HT1080 (cell line): Measurements from ENCODE around the gene VWA7. TPM values are rescaled to one million over a fixed set of nuclear protein-coding genes. Genes with fewer than 3 reads are reported as not detected.
A peak's percentile ranks its signal among the peaks of the same experiment; 100 is the strongest.
"Not testable (repeated sequence)": the region's sequence is repeated elsewhere in the genome, so short reads cannot be mapped to it uniquely, and the experiment has no call there.

Experiments used
- DNase-seq: peaks from one replicate; pipeline ENCODE4 v3.0.0-alpha.2; 2015; ENCODE audit warnings: low read depth
- total RNA-seq: library from RNA; depleted of rRNA; stranded (reverse); fragments of >200 nt; shearing (Covaris generic); gene quantifications from 2 replicates; pipeline ENCODE4 v1.2.3, GENCODE V29; 2014

Gene VWA7
- total RNA-seq, 1 experiment from 2014 or later, result 0.79 TPM

DNA sequence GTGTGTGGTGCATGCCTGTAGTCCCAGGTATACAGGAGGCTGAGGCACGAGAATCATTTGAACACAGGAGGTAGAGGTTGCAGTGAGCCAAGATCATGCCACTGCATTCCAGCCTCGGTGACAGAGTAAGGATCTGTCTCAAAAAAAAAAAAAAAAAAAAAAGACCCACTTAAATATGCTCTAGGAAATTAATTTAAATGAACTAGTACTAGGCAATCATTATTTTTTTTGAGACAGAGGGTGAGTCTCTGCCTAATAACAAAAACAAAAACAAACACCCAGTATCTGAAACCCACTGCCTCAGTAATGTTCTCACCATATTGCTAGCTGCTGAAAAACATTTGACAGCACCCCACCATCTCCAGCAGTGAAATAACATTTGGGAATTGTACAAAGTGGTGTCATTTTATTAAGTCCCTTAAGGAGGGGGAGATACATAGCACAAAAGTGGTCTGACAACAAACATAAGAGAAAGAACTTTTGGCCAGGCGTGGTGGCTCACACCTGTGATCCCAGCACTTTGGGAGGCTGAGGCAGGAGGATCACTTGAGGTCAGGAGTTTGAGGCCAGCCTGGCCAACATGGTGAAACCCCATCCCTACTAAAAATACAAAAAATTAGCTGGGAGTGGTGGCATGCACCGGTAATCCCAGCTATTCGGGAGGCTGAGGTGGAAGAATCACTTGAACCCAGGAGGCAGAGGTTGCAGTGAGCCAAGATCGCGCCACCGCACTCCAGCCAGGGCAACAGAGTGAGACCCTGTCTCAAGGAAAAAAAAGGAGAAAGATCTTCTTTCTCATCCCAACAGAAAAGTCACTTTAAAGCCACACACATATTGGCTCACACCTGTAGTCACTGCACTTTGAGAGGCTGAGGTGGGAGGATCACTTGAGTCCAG, 24.2 kb upstream of the VWA7 start:
- DNase-seq, result not testable (repeated sequence)

DNA sequence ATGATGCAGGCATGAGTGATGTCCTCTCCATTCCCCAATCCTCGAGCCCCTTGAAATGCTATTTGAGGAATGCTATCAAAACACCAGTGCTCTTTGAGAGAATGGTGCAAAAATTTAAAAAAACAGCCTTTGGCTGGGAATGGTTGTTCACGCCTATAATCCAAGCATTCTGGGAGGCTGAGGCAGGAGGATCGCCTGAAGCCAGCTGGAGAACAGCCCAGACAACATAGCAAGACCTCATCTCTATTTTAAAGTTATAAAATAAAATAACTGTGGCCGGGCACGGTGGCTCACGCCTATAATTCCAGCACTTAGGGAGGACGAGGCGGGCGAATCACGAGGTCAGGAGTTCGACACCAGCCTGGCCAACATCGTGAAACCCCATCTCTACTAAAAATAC, 22.7 kb upstream of the VWA7 start:
- DNase-seq, result no peak

DNA sequence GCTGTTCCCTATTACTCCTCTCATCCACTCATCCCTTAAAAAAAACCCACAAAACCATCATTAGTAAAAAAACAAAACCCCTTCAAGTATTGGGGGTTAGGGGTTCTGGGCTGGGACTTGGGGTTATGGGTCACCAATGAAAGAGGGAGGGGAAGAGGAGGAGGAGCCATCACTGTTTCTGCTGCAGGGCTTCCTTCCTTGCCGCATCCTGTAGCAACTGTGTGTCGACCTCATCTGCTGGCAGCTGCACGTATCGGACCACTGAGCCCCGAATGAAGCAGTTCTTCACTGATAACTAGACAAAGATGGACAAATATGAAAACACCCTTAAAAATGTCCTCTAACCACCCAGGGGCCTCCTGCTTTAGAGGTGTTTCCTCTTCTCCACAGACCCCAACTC, 20.5 kb upstream of the VWA7 start:
- no peak for DNase-seq

DNA sequence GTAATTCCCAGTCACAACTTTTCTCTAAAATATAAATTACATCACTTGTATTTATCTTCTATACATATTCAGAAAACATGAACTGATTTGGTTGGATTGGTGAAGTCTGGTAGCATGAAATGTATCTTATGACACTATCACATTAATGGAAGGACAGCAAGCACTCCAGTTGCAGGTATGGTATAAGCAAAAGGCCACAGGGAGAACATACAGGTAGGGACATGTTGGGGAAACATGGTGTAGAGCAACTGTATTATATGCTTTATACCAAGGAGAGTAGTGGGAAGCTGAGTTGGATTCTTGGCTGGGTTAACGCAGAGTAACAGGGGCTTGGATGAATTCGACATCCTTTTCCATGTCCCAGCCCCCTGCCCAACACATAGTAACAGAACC, 19.9 kb upstream of the VWA7 start:
- DNase-seq, result no peak

DNA sequence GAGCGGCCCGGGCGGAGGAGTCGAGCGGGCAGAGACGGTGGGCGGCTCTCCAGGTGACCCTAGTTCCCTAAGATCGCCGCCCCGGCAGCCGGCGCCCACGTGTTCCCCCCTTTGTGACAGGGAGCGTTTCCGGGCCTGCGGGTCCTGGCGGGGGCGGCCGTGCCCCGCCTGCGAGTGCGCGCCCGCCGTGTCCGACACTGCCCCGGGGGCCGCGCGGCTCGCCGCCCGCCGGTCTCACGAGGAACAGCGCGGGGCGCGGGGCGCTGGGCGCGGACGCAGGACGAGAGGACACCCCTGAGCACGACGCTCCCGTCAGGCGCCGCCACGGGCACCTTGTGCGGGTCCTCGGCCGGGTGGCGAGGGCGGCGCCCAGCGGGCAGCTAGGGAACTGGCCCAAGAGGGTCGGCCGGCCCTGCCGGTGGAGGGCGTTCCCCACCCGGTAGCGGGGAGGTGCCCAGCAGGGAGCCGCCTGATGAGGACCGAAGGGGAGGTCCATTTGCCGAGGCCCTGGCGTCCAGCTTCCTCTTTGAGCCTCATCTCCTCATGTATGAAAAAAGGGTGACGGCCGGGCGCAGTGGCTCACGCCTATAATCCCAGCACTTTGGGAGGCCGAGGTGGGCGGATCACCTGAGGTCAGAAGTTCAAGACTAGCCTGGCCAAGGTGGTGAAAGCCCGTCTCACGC, 18.6 kb upstream of the VWA7 start, which contains the start of gene VARS1:
VARS1 (minus strand) TSS at position 137 of the 683 bp plus-strand sequence. CDS start 535 bp downstream, outside the sequence.
- DNase-seq, result peak; percentile 87

DNA sequence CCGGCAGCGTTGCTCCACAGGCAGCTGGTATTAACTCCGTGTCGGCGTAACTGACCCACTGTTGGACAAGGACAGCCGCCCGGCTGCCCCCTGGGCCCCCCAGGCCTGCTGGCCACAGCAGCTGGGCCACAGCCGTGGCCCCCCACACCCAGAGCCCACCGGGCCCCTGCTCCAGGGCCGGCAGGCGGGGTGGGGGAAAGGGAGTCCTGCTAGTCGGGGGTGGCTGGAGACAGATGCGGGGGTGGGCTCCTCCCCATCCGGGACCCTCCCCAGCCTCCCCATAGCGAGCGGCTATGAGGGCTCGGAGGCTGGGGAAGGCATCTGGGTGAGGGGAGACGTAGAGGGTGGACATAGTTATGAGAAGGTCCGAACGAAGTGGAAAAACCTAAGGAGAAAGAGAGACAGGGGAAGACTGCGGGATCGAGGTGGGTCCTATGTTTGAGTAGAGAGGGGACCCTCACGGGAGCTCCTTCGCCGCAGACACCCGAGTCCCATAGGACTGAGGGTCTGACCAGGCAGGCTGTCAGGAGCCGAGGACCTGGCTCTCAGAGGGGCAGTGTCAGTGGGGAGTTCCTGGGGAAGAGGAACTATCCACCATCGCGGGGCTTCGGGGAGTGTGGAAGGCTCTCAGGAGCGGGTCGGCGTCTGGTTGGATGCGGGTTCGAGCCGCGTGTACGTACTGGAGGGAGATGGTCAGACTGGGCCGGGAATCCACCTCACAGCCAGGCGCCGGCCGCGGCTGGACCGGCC, 17.9 kb upstream of the VWA7 start:
- DNase-seq, result peak; percentile 60

DNA sequence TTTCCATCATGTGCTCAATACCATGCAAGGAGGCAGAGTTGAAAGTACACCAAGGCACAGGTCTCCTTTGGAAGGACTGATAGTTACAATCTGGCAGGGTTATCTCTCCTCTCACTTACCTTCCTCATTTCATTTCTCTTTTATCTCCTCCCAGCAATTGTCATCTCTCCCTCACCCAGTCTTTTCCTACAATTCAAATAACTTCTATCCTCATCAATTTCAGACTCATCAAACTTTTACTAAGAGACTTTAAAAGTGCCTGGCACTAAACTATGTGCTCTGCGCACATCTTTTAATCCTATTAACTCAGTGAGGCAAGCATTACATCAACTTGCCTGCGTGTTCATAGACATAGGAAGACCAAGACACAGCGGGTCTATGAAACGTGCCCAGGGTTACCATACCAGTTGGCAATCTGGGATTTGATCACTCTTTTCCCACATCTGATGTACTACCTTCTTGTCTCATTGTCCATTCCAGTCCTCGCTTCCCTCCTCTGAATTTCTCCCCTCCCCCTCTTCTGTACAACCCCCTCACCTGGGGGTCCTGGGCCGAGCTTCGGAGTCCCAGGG, 17.3 kb upstream of the VWA7 start:
- DNase-seq, result no peak

DNA sequence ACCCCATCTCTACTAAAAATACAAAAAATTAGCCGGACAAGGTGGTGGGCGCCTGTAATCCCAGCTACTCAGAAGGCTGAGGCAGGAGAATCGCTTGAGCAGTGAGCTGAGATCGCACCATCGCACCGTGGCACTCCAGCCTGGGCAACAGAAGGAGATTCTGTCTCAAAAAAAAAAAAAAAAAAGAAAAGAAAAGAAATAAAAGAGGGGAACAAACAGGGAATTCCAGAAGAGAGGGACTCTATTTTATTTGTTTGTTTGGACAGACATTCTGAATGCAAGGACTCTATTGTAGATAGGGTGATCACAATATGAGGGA, 16.8 kb upstream of the VWA7 start:
- not testable (repeated sequence) for DNase-seq

DNA sequence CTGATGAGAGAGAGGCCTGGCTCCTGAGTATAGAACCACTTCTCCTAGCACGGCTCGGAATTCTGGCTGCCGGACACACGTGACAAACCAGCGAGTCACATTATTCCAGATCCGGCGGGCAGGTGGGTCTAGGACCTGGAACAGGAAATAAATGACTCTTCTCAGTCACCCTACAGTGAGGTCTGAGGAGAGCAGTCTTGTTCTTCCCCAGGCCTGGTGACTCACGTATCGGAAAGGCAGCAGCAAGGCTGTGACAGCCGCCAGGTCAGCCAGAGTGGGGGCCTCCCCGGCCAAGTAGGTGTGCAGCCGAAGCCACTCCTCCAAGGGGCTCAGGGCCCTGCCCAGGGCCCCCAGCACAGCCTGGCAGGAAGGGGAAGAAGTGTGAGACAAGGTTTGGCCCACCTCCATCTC, 15.6 kb upstream of the VWA7 start:
- DNase-seq, result peak; percentile 91

DNA sequence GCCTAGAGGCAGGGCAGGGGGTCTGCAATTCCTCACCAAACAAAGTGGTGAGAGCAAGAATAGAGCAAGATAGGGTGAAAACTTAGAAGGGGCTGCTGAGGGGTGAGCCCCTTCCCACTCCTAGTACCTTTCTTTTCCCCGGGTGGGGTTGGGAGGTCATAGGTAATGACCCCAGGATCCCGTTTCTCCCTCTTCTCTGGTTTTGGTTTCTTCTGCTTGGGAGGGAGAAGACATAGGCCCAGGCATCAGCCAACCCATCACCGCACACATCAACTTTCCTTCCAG, 14.9 kb upstream of the VWA7 start:
- no peak for DNase-seq

DNA sequence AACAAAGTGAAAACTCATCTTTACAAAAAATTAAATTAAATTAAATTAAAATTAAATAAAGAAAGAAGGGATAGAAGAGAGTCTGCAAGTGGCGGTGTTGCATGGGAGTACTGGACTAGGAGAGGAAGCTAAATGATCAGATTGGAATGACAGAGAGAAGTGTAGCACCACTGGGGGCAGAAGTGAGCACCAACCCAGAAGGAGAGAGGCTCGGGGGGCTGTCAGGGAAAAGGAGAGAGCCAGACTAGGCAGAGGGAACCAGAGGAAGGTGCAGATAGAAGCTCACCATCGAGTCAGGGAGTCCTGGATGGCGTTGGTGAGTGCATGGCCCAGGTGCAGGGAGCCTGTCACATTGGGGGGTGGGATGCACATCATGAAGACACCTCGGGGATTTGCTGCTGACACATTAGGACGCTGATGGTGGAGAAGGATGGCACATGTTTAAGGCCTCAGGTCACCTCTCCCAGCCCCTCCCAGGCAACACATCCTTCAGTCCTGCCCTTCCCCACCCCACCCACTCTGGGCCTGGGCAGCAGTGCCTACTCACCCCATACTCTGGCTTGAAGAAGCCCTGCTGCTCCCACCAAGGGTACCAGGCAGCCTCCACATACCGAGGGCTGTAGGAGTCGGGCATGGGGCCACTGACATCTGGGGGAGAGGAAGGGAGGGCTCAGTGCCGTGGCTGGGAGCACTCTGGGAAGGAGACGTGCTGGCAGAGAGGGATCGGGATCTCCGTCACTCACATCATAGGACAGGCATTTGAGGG, 14.4 kb upstream of the VWA7 start:
- DNase-seq, result peak; percentile 55

DNA sequence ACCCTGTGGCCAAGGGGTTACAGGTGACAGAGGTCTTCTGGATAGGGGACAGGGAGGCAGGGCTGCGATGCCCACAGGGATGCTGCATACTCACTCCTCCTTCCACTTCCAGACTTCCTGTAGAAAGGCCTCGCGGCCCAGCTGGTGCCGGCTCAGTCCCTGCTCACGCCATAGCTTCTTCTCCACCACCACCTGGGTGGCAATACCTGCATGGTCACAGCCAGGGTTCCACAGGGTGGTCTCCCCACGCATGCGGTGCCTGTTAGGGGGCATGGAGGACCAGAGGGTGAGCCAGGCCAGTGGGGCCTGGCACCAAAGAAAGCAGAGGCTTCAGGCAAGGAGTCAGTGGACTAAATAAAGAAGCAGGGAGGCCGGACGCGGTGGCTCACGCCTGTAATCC, 8.3 kb upstream of the VWA7 start:
- no peak for DNase-seq

DNA sequence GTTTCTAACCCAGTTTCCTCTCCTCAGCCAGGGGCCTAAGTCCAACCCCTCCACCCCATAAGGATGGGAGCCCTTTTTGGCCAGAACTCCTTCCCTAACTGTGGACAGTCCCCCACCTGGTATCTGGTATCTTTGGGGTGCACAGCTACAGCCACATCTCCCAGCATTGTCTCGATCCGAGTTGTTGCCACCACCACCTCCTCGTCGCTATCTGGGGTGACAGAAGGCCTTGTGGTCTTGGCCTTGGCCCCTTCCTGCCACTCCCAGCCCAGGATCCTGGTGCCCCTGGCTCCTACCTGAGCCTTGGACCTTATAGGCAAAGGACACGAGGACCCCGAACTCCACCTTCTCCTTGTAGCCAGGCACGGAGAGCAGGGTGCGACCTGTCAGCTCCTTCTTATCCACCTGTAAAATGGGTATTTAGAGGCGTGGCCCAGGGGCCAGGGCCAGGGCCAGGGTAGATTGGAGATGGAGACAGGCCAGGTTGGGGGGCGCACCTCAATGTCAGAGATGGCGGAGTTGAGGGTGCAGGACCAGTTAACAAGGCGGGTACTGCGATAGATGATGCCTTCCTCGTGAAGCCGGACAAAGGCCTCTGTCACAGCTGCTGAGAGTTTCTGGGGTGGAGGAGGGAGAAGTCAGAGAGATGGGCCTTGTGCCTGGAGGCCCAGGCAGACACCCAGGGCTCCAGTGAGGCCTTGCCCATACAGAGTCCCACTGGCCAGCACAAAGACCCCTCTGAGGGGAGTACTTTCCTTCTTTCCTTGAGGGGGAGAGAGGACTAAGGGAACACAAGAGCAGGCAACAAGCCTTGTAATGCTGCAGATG, 7.2 kb upstream of the VWA7 start:
- DNase-seq, result no peak

DNA sequence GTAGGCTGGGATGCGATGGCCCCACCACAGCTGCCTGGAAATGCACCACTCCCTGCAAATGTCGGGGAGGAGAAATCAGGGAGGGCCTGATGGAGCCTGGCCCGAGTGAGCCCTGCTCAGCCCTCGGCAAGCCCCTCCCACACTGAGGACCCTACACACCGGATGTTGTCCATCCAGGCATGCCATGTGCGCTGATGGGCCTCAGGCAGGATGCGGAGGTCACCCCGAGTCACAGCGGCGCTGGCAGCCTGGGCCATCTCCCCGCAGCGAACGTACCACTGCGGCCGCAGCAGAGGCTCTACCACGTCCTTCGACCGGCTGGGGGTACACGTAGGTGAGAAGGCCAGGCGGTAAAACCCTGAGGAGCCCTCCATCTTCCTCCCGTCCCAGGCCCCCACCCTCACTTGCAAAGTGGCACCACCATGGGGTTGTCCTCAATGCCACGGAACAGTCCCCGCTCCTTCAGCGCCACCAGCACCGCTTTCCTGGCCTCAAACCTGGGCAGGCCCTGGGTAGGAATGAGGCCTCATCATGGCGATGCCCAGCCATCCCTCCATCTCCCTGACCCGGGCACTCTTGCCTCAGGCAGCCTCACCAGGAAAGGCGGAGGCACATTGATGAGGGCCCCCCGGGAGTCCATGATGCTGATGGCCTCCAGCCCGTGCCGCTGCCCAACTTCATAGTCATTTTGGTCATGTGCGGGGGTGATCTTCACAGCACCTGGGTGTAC, 5.2 kb upstream of the VWA7 start:
- DNase-seq, result no peak

DNA sequence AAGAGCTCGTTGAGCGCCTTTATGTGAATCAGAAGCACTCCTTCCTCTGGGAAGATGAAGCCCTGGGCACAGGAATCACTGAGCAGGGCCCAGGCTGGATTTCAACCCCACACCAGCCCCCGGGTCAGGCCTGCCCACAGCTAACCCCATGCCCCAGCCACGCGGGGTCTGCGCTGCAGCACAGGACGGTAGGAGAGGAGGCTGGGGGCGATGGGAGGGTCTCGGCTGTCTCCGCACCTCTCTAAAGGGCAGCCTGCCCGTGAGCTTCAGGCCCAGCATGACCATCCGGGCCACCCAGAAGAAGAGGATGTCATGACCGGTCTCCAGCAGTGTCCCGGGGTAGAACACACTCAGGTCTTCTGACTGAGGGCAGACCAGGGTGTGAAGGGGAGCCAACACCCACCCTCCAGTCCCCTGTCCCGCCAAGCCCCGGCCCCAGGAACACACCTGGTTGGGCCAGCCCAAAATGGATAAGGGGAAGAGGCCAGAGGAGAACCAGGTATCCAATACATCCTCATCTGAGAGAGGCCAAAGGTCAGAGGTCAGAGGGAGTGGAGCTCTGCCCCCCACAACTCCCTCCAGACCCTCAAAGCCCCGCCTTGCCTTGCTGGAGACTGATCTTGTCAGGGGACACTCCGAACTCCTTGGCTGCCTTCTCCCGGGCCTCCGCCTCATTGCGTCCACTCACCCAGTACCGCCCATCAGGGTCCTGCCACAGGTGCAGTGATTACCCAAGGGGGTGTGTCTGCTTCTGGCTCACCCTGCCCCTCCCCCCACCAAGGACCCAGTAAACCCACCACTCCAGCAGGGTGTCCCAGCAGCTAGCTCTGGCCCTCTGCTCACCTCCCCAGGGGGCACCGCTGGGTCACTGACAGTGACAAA, 4.4 kb upstream of the VWA7 start:
- DNase-seq, result no peak

DNA sequence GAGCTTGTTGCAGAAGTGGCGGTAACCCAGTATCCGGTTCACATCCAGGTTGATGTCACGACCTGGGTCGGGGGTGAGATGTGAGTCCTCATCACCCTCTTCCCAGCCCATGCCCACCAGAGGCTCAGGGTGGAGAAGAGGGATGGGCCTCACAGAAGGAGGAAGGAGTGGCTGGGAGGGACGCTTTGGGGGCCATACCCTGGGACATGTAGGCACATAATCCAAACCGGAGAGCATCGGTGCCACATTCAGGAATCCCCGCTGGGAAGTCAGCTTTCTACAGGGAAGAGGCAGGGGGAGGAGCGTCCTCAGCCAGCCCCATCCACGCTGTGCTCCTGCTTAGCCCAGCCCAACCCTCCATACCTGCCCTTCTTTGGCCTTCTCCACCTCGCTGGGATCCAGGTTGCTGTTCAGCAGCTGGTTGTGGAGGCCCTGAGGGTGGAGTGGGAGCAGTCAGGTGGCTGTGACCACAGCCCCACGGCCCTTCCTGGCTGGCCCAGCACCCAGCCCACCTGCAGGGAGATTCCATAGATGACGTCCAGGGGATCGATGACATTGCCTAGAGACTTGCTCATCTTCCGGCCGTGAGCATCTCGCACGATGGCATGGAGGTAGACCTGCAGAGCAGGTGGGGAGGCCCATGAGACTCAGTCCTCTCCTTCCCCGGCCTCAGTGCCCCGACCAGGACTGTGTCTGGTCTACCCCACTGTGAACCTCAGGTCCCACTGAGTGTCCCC, 3.5 kb upstream of the VWA7 start:
- no peak for DNase-seq

DNA sequence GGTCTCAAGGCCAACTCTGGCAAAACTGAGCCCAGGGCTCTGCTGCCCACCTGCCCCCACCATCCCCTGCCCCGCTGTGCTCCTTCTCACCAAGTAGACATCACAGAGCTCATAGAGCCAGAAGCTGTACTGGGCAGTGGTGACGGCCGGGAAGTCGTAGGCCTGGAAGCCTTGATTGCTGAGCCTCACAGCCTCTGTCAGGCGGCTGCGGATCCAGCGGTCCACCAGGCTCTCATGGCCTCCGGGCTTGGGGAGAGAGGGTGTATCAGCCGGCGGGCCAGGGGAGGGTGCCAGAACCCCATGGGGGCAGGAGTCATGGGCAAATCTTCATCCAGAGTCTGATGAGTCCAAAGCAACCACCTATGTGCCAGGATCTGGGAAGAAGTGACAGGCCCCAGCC, 2.8 kb upstream of the VWA7 start:
- DNase-seq, result no peak
